ENCODE results near the gene SETX.

- TF ChIP-seq NFRKB (IDR thresholded peaks at IDR 0.05) (no peak), ELF4 (IDR thresholded peaks at IDR 0.05) (no peak), HDGF (IDR thresholded peaks at IDR 0.05; ENCODE audit: borderline replicate concordance) (peak; percentile 69; the same call in 1 of the 2 replicates), SP1 (IDR thresholded peaks at IDR 0.05) (no peak), FOXA1 (IDR thresholded peaks at IDR 0.05) (no peak), L3MBTL2 (conservative IDR thresholded peaks at IDR 0.05) (no peak; the same call in 1 of the 2 replicates), SUZ12 (IDR thresholded peaks at IDR 0.05) (no peak), FOXM1 (IDR thresholded peaks at IDR 0.05; ENCODE audit: borderline replicate concordance) (no peak)
Observed at GRCh38 chr9:132354637-132355355, at the start of gene SETX.
